ENCODE measurements around the gene CCDC91. TPM values are rescaled to one million over a fixed set of nuclear protein-coding genes. Genes with fewer than 3 reads are reported as not detected.
A peak's percentile ranks its signal among the peaks of the same experiment; 100 is the strongest.
"Not testable (repeated sequence)": the region's sequence is repeated elsewhere in the genome, so short reads cannot be mapped to it uniquely, and the experiment has no call there.

CCDC91 gene
- total and polyA plus RNA-seq, 2 experiments from 2014 or later = 13.9 to 25.5 TPM

GRCh38 chr12:28192125-28192524 is 1.9 kb downstream of the CCDC91 start:
- no peak for TF ChIP-seq CTCF (IDR thresholded peaks at IDR 0.05; ENCODE audit: low read depth, low read length)
- no peak overlapping the region for H3K4me3 ChIP-seq
- no peak overlapping the region for H3K27ac ChIP-seq
- no peaks in the 10 kb centered on the region for H3K9me3 ChIP-seq (ENCODE audit: low read depth)
- no peak for DNase-seq (ENCODE audit: low read depth in 1 of 2, low spot score in 1 of 2)
- no peaks in the 10 kb centered on the region for H3K4me1 ChIP-seq (ENCODE audit: low read depth)
- H3K27me3 ChIP-seq = no peaks in the 10 kb centered on the region
- H3K36me3 ChIP-seq = no peaks in the 10 kb centered on the region

- not testable (repeated sequence) for H3K27me3 ChIP-seq; H3K36me3 ChIP-seq; H3K27ac ChIP-seq; DNase-seq (ENCODE audit: low read depth in 1 of 2, low spot score in 1 of 2); H3K4me3 ChIP-seq; H3K9me3 ChIP-seq (ENCODE audit: low read depth); H3K4me1 ChIP-seq (ENCODE audit: low read depth)
Measured at GRCh38 chr12:28194621-28195020, 4.4 kb downstream of the CCDC91 start.

DNA sequence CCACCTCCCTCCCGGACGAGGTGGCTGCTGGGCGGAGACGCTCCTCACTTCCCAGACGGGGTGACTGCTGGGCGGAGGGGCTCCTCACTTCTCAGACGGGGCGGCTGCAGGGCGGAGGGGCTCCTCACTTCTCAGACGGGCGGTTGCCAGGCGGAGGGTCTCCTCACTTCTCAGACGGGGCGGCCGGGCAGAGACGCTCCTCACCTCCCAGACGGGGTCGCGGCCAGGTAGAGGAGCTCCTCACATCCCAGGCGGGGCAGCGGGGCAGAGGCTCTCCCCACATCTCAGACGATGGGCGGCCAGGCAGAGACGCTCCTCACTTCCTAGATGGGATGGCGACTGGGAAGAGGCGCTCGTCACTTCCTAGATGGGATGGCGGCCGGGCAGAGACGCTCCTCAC is 10.9 kb downstream of the CCDC91 start:
- H3K36me3 ChIP-seq; H3K4me1 ChIP-seq (ENCODE audit: low read depth); H3K27me3 ChIP-seq; H3K9me3 ChIP-seq (ENCODE audit: low read depth); DNase-seq (ENCODE audit: low read depth in 1 of 2, low spot score in 1 of 2); H3K27ac ChIP-seq; H3K4me3 ChIP-seq: not testable (repeated sequence)

DNA sequence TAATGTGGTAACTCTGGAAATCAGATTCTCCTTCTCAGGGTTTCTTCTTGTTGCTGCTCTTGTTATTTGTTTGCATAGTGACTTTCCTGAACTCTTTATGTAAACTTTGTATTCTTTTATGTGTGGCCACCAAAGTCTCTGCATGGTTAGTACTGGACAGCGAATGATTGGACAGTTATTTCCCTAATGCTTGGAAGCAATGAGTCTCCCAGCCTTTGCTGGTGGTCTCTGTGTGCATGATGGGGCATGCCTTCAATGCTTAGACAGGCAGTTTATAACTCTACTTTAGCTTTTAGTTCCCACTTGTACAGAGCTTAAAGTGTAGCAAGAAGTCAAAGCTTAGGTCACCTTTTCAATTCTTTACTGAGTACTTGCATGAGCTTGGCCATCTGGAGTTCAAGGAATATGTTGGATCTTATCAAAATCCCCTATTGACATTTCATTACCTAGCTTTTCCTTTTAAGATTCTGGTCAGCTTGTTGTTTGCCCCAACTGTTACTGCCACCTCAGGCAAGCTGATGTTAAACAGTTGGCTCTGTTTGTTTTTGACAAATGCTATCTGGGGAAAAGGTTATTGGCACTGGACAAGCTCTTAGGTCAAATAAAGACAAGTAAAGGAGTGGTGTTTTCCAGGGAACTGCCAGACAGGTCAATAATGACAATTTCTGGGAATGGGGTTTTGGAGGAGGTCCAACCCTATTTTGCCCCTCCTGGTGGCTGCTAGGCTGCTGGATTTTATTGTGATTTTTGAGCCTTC is 12.3 kb downstream of the CCDC91 start:
- no peaks in the 10 kb centered on the region for H3K4me1 ChIP-seq (ENCODE audit: low read depth)
- no peak overlapping the region for H3K4me3 ChIP-seq
- no peak for TF ChIP-seq CTCF (IDR thresholded peaks at IDR 0.05; ENCODE audit: low read depth, low read length)
- no peak overlapping the region for H3K27ac ChIP-seq
- no peaks in the 10 kb centered on the region for H3K36me3 ChIP-seq
- no peaks in the 10 kb centered on the region for H3K27me3 ChIP-seq
- no peak for DNase-seq (ENCODE audit: low read depth in 1 of 2, low spot score in 1 of 2)
- no peaks in the 10 kb centered on the region for H3K9me3 ChIP-seq (ENCODE audit: low read depth)

GRCh38 chr12:28209782-28210181 is 19.5 kb downstream of the CCDC91 start:
- H3K9me3 ChIP-seq (ENCODE audit: low read depth) = no peaks in the 10 kb centered on the region
- DNase-seq (ENCODE audit: low read depth in 1 of 2, low spot score in 1 of 2) = peak in 1 of 2 donors; percentile 1
- H3K36me3 ChIP-seq = no peaks in the 10 kb centered on the region
- no peak for TF ChIP-seq CTCF (IDR thresholded peaks at IDR 0.05; ENCODE audit: low read depth, low read length)
- no peaks in the 10 kb centered on the region for H3K4me1 ChIP-seq (ENCODE audit: low read depth)
- H3K4me3 ChIP-seq = no peak overlapping the region
- H3K27me3 ChIP-seq = no peaks in the 10 kb centered on the region
- H3K27ac ChIP-seq = no peak overlapping the region

- no peak for TF ChIP-seq CTCF (IDR thresholded peaks at IDR 0.05; ENCODE audit: low read depth, low read length)
- Histone ChIP-seq H3K4me3 (no peak overlapping the region), H3K9me3 (ENCODE audit: low read depth) (no peaks in the 10 kb centered on the region)
Measured at GRCh38 chr12:28212182-28212581, 21.9 kb downstream of the CCDC91 start.

More at GRCh38 chr12:28212182-28212581, 21.9 kb downstream of the CCDC91 start:
- Histone ChIP-seq H3K36me3 (no peaks in the 10 kb centered on the region), H3K27ac (no peak overlapping the region), H3K27me3 (no peaks in the 10 kb centered on the region), H3K4me1 (ENCODE audit: low read depth) (no peaks in the 10 kb centered on the region)
- no peak for DNase-seq (ENCODE audit: low read depth in 1 of 2, low spot score in 1 of 2)
